Esophagus mucosa (tissue), 1 donor: ENCODE data around the gene NMT1. TPM values are rescaled to one million over a fixed set of nuclear protein-coding genes. Genes with fewer than 3 reads are reported as not detected.
"Not testable (repeated sequence)": the region's sequence is repeated elsewhere in the genome, so short reads cannot be mapped to it uniquely, and the experiment has no call there.

Source experiments
- ATAC-seq: fragments of 200-7000 bp; cut with Tn5 transposase; one replicate; pipeline ENCODE4 v1.9.1; 2020
- total RNA-seq: library from RNA; stranded (reverse); gene quantifications from one replicate; pipeline ENCODE4 v1.2.4, GENCODE V29; 2023
- donor health status: DM: yes; HTN: yes; CAD: no.

NMT1 gene
- total RNA-seq, 1 donor from 2014 or later = 63.0 TPM

DNA sequence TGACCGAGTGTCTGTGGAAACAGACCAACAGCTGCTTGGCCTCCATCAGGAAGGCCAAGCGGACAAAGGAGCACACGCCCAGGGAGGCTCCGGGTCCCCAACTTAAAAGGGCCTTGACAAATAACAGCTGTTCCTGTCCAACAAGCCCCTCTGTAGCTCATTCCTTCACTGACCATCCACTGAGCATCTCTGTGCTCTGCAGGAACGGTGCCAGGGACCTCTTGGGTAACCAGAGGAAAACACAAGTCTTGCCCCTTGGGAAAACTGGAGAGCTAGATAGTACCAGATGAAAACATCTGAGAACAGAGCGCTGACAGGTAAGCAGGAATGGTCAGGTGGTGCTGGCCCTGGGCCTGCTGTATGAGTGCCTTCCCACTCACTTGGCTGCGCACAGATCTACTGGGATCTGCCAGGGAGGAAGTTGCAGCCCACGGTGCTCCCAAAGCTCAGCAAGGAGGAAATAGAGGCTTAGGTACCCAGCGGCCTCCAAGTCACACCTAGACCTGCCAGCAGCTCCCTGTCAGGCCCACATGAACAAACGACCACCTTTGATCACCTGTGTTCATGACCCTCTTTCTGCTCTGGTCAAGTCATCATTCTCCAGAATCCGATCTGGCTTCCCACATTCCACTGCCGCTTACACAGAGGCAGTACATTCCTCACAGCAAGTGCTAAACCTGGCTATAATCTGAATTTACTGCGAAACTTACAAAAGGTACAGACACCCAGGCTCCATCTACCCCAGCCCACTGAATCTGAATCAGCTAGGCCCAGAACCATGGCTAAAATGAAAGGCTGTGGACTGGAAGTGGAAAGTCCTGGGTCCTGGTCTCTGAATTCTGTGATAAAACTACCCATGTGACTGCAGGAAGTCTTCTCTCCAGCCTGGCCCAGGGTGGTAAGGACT is 22.1 kb upstream of the NMT1 start:
- peak; percentile 37 for ATAC-seq

DNA sequence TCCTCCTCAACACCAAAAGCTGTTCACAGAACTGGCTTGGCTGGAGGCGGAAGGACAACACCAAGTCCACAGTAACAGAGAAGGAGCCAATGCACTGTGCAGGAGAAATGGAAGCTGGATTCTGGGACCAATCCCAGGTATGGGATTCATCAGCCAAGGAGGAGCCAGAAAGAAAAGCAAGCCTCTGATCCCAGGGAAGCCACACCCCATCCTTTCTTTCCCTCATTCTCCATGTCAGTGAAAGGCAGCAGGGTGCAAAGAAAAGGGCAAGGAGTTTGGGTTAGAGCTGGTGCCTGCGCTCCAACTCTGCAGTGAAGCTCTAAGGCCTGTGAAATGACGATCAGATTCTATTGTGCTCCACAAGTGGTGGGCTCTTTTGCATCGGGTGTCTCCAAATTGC is 20.7 kb upstream of the NMT1 start:
- no peak for ATAC-seq

DNA sequence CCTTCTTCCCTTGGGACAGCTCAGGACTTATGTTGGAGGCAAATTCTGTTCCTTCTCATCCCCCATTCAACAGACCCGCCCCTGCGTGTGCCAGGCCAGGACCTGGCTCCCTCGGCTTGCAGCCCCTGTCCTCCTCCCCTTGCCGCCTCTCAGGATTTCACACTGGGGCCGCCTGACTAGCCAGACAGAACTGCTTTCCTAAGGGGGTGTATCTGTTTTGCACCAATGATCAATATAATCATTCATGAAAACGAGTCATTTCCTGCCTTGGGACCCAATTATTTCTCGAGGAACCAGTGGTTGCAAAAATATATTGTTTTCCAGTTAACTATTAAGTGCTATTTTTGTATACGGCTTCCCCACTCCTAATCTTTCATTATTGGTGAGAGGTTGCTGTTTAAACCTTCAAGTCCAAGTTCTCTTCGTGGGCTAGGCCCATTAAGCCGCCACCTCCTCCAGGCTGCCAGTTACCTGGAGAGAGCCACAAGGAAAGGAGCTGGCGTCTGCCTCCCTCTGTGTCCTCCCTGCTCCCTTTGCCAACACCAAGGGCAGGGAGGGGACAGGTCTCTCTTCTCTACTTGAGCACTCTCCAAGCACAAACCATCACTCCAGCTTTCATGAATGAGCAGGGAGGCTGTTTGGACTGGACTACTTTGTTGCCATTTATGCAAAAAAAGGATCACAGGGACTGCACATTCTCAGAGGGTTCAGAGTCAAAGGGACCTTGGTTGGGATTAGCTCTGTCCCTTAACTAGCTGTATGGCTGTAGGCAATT is 18.6 kb upstream of the NMT1 start:
- no peak for ATAC-seq

DNA sequence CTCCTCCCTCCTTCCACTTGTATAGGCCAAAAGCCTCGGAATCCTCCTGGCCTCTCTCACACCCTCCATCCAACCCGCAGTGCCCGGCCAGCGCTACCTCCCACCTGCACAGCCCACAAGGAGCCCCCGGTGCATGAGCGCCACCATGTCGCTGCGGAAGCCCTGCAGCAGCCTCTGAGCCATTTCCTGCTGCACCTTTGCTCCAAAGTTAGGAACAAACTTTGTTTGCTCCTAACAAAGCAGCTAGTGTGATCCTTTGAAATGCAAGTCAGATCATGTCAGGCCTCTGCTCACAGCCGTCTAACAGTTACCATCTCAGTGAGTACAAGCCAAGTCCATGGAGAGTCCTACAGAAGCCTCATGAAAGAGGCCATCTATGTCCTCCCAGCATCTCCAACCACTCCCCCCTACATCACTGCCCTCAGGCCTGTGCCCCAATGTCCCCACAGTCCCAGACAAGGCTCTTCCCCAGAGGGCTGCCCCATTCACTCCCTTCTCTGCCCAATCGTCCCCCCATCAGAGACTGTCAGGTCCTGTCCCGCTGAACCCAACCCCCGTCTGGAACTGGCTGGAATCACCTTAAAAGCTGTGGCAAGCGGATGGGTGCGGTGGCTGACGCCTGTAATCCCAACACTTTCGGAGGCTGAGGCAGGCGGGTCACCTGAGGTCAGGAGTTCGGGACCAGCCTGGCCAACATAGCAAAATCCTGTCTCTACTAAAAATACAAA is 17.1 kb upstream of the NMT1 start:
- peak; percentile 67 for ATAC-seq

DNA sequence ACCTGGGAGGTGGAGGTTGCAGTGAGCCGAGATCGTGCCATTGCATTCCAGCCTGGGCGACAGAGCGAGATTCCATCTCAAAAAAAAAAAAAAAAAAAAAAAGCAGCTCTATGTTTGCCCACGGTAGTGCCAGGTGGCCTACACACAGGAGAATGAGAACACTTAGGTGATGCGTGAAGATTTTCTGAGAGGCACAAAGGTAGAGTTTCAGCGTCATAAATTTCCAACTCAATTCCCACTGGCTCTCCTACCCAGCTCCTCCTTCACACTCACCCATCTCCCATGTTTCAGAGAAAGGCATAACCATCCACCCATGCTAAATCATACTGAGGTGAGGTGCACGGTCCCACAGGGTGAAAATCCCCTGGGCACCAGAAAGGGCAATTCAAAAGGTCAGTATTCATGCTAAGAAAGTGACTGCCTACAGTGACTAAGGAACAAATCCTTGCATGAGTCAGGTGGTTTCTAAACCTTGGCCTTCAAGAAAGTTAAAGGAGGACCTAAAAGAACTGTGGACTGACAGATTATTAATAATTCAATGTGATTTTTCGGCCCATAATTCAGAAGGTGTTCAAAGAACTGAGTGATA is 14.5 kb upstream of the NMT1 start:
- ATAC-seq = no peak

DNA sequence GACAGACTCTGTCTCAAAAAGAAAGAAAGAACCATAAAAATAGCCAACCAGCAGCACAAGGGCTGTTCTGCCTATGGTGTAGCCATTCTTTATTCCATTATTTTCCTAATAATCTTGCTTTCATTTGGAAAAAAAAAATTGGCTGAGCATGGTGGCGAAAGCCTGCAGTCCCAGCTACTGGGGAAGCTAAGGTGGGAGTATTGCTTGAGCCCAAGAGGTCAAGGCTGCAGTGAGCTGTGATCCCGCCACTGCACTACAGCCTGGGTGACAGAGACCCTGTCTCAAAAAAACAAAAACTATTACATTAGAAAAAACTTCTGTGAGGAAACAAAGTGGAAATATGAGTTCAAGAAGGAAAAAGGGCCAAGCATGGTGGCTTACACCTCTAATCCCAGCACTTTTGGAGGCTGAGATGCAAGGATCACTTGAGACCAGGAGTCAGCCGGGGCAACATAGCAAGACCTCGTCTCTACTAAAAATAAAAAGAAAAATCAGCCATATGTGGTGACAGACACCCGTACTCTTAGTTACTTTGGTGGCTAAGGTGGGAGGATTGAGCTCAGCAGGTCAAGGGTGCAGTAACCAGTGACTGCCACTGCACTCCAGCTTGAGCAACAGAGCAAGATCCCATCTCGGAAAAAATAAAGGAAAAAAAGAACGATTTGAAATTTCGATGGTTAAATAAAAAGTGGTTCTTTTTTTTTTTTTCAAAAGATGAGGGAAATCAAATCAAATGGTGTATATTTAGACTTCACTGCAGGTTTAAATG is 12.1 kb upstream of the NMT1 start:
- ATAC-seq = no peak

DNA sequence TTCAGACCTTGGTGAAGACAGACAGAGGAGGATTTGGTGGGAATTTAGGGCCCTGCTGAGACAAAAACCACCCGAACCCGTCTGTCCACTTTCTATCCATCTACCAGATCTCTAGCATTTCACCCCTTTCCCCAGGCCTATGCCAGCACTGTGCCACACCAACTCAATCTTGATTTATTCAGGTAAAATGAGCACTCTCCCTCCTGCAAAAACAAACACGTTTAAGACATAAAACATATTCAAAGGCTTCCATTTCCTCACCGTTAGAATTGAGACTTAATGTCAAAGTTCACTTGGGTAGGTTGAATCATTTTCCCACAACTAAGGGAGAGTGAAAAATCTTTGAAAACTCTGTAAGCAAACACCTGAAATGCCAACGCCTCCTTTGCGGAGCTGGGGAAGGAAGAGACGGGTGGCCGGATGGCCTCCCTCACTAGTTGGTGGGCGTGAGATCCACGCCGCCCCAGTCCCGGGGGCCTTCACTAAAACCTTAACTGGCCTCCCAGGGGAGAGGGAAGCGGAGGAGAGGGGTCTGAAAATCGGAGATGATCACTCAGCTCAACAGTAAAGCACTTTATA is 10.5 kb upstream of the NMT1 start:
- peak; percentile 34 for ATAC-seq

DNA sequence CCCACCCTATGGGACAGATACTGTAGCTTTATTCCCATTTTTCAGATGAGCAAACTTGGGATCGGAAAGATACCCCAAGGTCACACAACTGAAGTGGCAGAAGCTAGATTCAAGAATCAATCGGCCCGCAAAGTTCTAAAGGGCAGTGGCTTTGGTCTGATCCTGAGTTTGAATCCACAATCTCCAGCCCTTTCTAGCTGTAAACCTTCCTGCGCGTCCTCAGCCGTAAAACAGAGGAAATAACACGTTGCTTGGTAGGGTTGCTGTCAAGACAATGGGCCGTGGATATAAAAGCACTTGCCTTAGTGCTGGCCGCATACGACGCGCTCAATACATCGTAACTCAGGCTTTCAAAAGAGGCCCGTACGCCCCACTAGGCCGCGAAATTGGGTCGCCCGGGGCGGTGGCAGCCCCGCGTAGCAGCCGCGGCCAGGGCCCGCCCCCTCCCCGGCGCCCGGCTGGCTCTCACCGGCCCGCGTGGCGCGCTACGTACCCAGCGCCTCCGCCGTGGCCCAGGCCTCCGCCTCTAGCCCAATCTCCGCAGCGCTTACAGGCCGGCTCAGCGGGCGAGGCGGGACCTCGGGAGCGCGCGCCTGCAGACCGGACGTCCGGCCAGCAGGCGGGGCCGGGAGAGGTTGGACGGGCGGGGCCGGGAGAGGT is 9.9 kb upstream of the NMT1 start, which contains the start of gene DCAKD:
DCAKD (minus strand) TSS at position 573 of the 660 bp plus-strand sequence. CDS start 16,747 bp downstream, outside the sequence.
- peak; percentile 94 for ATAC-seq

DNA sequence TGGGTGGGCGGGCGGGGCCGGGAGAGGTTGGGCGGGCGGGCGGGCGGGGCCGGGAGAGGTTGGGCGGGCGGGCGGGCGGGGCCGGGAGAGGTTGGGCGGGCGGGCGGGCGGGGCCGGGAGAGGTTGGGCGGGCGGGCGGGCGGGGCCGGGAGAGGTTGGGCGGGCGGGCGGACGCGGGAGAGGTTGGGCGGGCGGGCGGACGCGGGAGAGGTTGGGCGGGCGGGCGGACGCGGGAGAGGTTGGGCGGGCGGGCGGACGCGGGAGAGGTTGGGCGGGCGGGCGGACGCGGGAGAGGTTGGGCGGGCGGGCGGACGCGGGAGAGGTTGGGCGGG is 9.4 kb upstream of the NMT1 start:
- ATAC-seq = not testable (repeated sequence)

DNA sequence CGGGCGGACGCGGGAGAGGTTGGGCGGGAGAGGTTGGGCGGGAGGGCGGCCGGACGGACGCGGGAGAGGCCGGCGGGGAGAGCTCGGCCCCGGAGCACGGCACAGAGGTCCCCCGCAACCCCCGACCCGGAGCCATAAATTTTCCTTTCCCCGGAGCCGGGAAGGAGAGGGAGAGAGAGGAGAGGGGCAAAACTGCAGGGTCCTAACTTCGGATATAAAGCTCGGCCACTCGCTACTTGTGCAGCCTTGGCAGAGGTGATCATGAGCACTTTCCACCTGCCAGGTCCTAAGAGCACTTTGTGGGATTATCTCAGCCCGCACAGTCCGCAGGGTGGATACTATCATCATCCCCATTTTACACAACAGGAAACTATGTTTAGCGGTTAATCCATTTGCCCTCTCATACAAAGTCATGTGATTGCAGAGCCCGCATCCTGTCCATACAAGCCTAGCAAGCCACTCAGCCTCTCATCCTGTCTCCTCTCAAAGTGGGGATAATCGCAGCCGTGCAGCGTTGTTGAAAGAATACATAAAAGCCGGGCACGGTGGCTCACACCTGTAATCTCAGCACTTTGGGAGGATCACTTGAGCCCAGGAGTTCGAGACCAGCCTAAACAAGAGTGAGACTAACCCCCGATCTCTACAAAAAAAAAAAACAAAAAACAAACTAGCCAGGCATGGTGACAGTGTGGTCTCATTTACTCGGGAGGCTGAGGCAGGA is 8.9 kb upstream of the NMT1 start:
- ATAC-seq = peak; percentile 54

DNA sequence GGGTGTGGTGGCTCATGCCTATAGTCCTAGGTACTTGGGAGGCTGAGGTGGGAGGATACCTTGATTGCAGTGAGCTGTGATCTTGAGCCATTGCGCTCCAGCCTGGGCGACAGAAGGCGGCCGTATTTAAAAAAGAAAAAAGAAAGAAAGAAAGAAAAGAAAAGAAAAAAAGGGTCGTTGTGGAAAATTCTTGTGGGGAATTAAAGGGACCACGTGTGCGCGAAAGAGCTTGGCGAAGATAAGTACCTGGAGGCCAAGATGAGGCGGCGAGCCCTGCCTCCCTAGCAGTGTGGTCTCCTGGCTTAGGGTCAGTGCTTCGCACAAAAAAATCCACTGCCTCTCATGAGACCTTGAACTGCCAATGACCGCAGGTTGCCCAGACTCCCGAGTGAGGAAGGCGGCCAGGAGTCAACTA is 728 bp upstream of the NMT1 start:
- ATAC-seq = peak; percentile 2

DNA sequence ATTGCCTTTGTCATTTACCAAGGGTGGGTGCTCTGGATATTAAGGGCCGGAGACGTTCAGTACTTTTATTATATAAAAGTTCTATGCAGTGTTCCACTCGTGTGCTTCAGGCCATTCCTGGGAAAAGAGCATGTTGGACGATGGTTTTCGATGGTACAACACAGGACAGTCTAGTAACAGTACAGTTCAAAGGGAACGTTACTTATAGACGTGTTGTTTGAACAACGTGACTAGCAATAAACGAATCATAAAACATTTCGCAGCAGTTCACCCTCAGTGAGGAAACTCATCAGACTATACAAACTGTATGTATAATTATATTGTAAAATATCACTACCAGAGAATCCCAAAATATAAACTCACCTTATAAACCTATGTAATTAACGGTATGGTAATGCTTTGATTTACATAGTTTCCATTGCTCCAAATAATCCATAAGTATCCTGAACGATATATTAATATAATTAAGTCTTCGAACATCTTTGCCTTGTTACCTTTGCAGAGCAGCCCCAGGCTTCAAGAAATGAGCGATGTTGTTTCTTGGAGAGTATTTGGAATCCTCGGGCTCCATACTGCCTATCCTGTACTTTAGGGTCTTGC is 589 bp downstream of the NMT1 start:
- no peak for ATAC-seq

DNA sequence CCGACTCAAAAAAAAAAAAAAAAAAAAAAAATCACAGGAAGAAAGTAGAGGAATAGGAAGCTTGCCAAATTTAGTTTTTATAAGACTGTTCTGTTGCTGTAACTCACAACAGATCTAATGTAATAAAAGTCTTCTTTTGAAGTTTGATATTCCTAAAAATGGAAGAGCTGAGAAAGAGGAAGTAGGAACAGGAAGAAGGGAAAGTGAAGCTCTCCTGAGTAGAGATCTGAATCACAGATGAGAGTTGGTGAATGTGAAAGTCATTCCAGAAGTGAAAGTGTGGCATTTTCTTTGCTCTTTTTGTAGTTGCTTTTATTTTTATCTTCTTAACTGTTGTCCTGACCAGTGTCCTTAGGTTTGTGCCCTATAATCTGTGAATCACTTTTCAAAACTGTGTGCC is 2.1 kb downstream of the NMT1 start:
- ATAC-seq = no peak

DNA sequence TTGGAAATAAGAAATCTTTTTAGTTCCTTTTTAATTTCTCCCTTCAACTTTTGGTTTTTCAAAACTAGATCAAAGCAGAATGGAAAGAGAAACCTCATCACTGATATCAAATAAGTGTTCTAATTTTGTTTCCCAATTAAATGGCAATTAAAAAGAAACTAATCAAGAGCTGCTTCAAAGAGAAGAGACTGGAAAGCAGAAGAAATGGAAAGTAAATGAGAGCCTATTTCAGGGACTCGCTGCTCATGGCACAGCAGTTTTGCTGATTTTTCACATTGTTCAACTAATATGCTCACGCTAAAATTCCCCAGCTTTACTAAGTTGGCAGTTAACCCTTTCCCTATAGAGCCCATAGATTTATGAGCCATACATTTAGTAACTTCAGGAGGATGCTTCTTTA is 6.5 kb downstream of the NMT1 start:
- no peak for ATAC-seq

DNA sequence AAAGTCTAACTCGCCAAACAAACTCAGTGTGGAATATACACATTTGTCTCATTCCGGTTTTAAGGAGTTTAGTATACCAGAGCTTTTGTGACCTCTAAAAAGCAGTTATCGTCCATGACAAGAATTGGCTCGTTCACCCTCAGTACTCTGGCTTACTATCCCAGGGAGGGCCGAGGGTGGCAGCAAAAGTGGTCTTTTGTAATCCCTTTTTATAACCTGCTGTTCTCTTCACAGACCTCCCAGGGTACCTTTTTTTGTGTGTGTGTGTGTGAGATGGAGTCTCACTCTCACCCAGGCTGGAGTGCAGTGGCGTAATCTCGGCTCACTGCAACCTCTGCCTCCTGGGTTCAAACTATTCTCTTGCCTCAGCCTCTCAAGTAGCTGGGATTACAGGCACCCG is 8.9 kb downstream of the NMT1 start:
- no peak for ATAC-seq

DNA sequence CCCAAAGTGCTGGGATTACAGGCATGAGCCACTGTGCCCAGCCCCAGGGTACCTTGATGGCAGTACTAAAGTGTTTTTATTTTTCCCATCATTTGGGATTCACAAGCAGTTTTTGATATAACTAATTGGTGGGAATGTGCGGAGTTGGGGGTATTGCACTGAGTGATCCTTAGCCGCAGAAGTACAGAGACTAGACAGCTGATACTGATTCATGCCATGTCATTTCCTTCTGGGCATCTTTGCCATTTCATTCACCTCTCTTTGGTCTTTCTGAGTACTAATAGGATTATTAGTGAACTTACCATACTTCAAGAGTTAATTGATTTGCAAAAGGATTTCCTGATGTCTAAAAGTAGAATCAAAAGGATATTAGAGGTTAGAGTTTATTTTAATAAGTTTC is 9.7 kb downstream of the NMT1 start:
- no peak for ATAC-seq

DNA sequence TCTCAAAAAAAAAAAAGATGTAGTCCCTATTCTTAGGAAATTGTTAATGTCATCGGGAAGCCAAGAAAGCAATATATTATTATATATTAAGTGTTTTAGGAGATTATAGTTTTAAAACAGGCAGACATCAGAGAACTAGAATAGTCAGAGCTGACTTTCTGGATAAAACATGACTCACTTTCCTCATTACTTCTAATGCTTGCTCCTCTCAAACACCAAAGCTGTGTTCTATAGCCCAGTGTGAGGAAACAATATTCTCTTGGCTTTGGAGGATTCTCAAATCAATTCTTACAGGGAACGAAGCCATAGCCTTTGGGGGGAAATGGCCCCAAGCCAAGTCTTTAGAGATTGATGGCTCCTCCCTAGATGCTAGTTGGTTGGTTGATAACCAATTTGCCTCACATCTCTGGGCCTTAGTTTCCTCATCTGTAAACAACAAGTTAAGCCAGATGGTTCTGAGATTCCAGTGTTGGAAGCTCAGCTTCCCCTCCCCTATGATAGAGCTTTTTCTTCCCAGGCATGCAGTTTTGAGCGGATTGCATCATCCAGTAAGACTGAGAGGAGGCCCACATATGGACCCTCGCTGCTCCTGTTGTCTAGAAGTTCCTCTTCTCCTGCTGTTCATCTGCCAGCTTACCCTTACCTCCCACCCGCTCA is 12.4 kb downstream of the NMT1 start:
- ATAC-seq = peak; percentile 50

DNA sequence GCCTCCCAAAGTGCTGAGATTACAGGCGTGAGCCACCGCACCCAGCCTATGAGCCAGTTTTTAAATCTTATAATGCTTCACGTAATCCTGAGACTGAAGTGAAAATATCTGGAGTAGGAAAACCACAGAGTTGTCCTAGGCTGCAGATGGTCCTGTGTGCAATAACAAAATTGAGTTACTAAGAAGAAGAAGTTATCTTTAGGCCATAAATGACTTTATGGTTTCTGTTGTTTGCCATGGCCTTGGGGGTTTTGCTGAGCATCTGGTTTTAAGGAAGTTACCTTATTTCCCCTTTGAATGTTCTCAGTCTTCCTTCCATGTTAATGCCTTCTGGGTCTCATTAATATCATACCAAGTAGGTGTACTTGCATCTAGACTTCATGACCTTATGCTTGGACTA is 16.5 kb downstream of the NMT1 start:
- no peak for ATAC-seq

DNA sequence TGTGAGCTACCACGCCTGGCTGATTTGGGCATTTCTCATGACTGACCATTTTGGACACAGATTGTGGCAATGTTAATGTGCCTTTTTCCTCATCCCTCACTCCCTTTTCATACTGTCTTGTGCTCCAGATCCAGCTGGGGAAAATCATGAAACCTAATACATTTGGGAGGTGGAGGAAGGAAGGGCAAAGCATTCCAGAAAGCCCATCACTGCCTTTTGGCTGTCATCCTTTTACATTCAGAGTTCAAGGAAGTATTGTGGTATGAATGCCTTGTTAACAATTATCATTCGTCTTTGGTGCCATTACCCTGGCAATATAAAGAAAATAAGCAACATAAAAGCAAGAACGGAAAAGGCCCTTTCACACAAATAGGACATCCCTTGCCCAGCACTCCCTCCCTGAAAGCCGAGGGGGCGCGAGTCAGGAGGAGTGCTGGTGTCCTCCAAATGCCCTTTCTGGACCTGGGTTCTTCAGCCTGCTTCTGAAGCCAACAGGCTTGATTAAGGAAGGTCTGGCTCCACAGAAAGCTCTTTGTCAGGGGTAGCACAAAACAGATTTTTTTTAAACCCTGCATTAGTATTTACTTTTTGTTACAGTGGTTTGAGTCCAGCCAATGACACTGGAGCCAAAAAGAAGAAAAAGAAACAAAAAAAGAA is 20.1 kb downstream of the NMT1 start:
- no peak for ATAC-seq
